VCaP (cell line): Measurements from ENCODE around the gene CYP4V2.

ENCODE experiments used
- H3K27ac ChIP-seq: fragments of 450-650 bp; 2 replicates; pipeline ENCODE4 v1.5.1; 2017
- CTCF ChIP-seq: fragments of 450-650 bp; conservative IDR thresholded peaks from 2 replicates; pipeline ENCODE4 v1.5.1; 2017; ENCODE audit warnings: mild to moderate bottlenecking, moderate library complexity

CYP4V2 gene

GRCh38 chr4:186190581-186191199 is 677 bp upstream of the CYP4V2 start:
- TF ChIP-seq CTCF = no peak
- peak overlapping the region; percentile 90 for H3K27ac ChIP-seq

- peak overlapping the region; percentile 90 for H3K27ac ChIP-seq
- no peak for TF ChIP-seq CTCF
Measured at GRCh38 chr4:186192066-186192612, 772 bp downstream of the CYP4V2 start.

DNA sequence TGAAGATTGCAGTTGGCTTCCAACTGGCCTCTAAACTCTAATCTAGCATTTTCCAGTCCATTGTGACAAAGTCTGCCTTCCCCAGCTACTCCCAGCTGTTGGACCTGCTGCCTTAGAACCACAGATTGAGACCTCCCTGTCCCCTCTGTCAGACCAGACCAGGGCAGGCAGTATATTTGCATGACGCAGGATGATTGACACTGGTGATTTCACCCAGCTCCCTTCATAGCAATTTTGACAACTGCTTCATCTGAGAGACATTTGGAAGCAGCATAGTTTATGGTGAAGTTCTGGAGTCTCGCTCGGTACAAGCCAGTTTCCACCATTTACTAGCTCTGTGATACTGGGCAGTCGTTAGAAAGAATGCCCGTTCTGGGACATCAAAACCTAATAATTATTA is 2.5 kb downstream of the CYP4V2 start:
- H3K27ac ChIP-seq = no peak overlapping the region
- TF ChIP-seq CTCF = no peak

DNA sequence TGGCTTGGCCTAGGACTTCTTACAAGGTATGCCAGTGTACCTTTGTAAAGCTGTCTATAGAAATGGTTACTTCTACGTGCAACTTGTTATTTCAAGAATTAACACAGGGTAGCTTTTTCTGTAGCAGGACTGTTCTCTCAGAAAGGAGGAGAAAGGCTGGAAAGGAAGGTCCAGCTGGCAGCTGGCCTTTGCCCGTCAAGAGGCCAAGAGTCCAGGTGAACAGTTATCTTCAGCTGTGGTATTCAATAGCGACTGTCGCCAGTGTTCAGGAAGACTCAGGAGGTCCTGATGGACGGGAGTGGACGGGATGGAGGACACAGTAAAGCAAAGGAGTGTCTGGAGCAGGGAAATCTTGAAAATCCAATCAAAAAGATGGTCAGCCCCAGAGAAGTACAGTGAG is 4.7 kb downstream of the CYP4V2 start:
- H3K27ac ChIP-seq = no peak overlapping the region
- TF ChIP-seq CTCF = no peak

DNA sequence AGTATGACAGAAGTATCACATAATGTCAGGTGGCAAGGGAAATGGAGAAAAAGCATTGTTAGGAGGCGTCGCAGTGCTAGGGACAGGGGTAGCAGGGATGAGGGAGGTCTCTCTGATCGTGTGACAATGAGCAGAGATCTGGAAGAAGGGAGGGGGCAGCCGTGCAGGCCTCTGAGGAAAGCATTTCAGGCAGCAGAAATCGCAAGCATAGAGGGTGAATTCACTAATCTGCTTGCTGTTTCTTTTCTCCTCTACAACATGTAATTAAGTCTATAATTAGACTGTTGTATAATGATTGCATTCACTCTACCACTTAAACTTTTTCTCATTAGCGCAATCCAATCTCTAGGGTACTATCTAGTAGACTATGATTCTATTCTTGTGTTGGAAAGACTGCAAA is 9.1 kb downstream of the CYP4V2 start:
- H3K27ac ChIP-seq = no peak overlapping the region
- no peak for TF ChIP-seq CTCF

- no peak overlapping the region for H3K27ac ChIP-seq
- TF ChIP-seq CTCF = no peak
Measured at GRCh38 chr4:186201010-186201409, 9.6 kb downstream of the CYP4V2 start.

- TF ChIP-seq CTCF = peak; percentile 89
- no peak overlapping the region for H3K27ac ChIP-seq
Measured at GRCh38 chr4:186201535-186202230, 10.3 kb downstream of the CYP4V2 start.
